Suprapubic skin (tissue), 3 donors: ENCODE results near the gene P3H1.

Experiments used
- POLR2A ChIP-seq, 2 donors: fragments of 450-650 bp; IDR thresholded peaks; one replicate each; pipeline ENCODE4 v1.6.1; 2017; ENCODE audit warnings: antibody characterized with exemption in 2 of 2, mild to moderate bottlenecking in 2 of 2, moderate library complexity in 2 of 2
- TF ChIP-seq, protein P1 (sequence below), 2 donors: fragments of 200-600 bp in 1 of 2; fragments of 450-650 bp in 1 of 2; sonication (generic) in 1 of 2; IDR thresholded peaks; one replicate each; pipeline ENCODE4 v1.5.1; 2016 to 2019; ENCODE audit warnings: antibody characterized with exemption in 2 of 2, mild to moderate bottlenecking in 1 of 2, moderate library complexity in 1 of 2

DNA sequence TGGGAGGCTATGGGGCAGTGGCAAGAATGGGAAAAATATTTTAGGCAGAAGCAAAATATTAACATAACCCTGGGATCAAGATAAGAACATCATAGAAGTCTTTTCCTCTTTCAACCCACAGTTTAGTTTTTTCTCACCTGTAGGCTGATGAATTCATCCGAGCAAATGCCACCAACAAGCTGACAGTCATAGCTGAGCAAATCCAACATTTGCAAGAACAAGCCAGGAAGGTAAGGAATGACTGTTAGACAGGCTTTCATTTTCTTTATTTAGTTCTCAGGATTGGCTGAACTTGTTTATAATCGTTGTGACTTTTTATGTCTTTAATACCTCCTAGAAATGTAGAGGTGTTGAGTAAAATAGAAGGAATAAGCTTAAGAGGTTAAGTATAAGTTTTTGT lies 6.6 kb upstream of the P3H1 start:
- TF ChIP-seq, protein P1, sequence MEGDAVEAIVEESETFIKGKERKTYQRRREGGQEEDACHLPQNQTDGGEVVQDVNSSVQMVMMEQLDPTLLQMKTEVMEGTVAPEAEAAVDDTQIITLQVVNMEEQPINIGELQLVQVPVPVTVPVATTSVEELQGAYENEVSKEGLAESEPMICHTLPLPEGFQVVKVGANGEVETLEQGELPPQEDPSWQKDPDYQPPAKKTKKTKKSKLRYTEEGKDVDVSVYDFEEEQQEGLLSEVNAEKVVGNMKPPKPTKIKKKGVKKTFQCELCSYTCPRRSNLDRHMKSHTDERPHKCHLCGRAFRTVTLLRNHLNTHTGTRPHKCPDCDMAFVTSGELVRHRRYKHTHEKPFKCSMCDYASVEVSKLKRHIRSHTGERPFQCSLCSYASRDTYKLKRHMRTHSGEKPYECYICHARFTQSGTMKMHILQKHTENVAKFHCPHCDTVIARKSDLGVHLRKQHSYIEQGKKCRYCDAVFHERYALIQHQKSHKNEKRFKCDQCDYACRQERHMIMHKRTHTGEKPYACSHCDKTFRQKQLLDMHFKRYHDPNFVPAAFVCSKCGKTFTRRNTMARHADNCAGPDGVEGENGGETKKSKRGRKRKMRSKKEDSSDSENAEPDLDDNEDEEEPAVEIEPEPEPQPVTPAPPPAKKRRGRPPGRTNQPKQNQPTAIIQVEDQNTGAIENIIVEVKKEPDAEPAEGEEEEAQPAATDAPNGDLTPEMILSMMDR (IDR thresholded peaks at IDR 0.05): no peak
- no peak for TF ChIP-seq POLR2A (IDR thresholded peaks at IDR 0.05)
